AG09319 (cell line): ENCODE results near the gene UFSP2.

Experiments used
- DNase-seq: peaks from one replicate; pipeline ENCODE4 v3.0.0-alpha.2; 2010; ENCODE audit warnings: low read depth; ENCODE audit errors: extremely low read depth
- TF ChIP-seq, protein P1 (sequence below): IDR thresholded peaks from 2 replicates; pipeline ENCODE4 v1.5.1; 2011; ENCODE audit warnings: low read depth, mild to moderate bottlenecking, inconsistent platforms, low read length, moderate library complexity

UFSP2 gene

DNA sequence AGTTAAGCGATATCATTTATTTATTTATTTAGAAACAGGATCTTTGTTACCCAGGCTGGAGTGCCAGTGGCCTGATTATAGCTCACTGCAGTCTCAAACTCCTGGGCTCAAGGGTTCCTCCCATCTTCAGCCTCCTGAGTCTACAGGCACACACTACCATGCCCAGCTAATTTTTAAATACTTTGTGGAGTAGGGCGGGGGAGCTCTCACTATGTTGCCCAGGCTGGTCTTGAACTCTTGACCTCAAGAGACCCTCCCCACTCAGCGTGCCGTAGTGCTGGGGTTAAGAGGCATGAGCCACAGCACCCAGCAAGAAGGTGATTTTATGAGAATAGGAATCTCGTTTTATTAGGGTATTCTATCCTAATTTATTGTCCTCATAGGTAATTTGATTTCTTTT lies 3.9 kb upstream of the UFSP2 start:
- DNase-seq = no peak
- TF ChIP-seq, protein P1, sequence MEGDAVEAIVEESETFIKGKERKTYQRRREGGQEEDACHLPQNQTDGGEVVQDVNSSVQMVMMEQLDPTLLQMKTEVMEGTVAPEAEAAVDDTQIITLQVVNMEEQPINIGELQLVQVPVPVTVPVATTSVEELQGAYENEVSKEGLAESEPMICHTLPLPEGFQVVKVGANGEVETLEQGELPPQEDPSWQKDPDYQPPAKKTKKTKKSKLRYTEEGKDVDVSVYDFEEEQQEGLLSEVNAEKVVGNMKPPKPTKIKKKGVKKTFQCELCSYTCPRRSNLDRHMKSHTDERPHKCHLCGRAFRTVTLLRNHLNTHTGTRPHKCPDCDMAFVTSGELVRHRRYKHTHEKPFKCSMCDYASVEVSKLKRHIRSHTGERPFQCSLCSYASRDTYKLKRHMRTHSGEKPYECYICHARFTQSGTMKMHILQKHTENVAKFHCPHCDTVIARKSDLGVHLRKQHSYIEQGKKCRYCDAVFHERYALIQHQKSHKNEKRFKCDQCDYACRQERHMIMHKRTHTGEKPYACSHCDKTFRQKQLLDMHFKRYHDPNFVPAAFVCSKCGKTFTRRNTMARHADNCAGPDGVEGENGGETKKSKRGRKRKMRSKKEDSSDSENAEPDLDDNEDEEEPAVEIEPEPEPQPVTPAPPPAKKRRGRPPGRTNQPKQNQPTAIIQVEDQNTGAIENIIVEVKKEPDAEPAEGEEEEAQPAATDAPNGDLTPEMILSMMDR = no peak

DNA sequence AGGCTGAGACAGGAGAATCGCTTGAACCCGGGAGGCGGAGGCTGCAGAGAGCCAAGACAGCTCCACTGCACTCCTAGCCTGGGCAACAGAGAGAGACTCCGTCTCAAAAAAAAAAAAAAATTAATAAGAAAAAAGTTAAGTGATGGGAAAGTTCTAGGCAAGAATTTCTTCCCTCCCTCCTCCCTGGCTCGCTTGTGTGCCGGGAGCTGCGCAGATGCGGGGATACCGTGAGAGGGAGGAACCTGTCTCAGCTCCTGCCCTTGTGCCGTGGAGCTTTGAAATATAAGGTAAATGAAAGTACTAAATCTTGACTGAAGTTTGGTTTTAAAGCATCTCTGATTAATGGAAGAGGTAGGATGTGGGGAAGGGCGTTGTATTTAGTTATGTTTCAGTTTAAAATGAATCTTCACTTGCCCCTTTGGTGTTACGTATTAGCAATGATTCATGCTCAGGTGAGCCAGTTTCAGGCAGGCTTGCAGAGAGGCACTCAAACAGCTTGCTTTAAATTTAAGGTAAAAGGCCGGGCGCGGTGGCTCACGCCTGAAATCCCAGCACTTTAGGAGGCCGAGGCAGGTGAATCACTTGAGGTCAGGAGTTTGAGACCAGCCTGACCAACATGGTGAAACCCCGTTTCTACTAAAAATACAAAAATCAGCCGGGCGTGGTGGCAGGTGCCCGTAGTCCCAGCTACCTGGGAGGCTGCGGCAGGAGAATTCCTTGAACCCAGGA lies 1.4 kb upstream of the UFSP2 start:
- DNase-seq = no peak
- TF ChIP-seq, protein P1 = no peak

DNA sequence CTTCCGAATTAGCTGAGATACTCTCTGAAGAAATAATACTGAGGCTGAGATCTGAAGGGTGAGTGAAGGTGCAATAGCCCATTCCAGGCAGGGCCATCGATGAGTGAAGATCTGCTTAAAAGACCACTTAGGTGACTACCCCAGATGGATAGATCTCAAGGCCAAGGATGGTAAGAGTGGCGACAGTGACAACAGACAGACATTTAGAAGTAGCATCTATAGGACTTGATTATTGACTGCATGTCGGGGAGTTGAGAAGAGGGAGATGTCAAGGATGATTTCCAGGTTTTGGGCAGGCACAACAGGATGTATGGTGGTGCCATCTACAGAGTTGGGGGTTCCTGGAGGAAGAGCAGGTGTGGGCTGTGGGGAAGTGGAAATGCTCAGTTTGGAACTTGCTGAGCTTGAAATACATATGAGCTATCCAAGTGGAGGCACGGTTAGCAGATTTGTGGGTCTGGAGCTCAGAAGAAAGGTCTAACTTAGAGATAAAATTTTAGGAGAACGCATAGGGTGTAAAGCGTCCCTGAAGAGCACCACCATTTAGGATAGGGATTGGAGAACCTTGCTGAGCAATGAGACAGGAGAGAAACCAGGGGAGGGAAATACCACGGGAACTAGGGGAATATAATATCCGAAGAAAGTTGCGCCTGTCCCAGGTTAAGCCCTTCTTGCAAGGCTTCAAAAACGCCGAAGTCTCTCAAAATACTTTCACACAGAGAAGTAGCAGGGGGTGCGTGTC lies 688 bp downstream of the UFSP2 start:
- peak; percentile 4 for DNase-seq
- TF ChIP-seq, protein P1 = no peak

DNA sequence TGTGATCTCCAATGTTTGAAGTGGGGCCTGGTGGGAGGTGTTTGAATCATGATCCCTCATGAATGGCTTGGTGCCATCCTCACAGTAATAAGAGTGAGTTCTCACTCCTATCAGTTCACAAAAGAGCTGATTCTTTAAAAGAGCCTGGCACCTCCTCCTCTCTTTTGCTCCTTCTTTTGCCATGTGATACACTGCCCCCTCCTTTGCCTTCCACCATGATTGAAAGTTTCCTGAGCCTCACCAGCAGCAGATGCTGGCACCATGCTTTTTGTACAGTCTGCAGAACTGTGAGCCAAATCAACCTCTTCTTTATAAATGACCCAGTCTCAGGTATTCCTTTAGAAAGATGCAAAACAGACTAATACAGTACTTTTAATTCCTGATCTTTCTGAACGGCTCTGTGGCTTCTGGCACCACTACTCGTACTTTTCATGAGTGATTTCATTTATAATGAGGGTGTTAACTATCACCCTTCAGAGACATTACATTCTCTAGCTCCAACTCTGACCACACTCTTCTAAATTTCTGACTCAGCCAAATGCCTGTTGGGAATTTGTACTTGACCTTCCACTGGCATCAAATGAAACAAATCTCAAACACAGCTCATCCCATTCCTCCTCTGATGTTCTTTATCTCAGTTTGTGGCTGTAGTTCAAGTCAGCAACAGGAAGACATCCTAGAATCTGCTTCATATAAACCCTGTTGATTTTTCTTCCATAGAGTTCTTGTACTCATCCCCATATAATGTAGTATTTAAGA lies 4.2 kb downstream of the UFSP2 start:
- peak; percentile 3 for DNase-seq

DNA sequence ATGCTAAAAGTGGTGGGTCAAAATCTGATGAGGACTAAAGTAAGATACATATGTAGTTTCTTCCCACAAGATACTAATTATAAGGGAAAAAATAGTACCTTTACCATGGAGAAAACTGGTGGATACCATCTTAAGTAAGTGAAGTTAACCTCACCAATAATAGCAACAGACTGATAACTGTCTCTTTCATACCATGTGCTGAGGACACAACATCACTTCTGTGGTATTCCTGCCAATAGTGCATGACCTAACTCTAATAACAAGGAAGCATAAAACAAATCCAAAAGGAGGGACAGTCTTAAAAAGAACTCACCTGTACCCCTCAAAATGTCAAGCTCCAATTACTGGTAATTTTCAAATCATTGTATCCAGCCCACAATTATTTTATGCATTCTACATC lies 8.8 kb downstream of the UFSP2 start:
- TF ChIP-seq, protein P1 = no peak
- no peak for DNase-seq

More for the DNA sequence above, 4.2 kb downstream of the UFSP2 start:
- TF ChIP-seq, protein P1 = no peak

DNA sequence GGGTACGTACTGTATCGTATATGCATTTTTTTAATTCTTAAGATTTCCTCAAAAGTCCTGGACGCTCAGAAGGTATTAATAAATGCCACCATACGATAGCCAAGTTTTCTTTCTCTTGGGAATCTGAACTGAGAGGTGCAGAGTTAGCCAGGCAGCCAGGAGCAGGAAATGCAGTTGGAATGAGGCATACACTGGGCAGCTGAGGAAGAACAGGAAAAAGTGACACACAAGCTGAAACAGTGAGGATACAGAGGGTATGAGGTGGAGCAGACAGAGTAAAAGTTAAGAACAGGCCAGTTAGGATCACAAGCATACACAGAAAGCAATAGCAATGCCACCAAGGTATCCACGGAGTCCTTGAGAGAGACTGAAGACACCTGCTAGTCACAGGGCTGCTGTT lies 13.4 kb downstream of the UFSP2 start:
- TF ChIP-seq, protein P1 = no peak
- no peak for DNase-seq

DNA sequence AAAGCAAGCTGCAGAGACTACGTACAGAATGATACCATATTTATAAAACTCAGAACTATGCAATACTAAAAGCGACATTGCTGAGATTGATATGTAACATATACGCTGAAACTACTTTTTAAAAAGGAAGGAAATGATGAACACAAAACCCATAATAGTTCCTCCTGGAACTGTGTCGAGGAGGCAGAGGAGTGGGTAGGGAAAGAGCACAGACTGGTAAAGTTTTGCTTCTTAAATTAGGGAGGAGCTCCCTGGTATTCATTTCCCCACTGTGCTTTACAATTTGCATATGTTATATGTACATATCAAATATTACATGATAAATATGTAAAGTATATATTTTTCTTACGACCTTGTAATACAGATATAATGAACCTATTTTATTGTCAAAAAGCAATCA lies 13.9 kb downstream of the UFSP2 start:
- DNase-seq = no peak
- TF ChIP-seq, protein P1 = no peak
